GM12865 (cell line): Measurements from ENCODE around the gene NFATC2IP.
A peak's percentile ranks its signal among the peaks of the same experiment; 100 is the strongest.

ENCODE experiments used
- DNase-seq: peaks from one replicate; pipeline ENCODE4 v3.0.0; 2010; ENCODE audit warnings: low read depth
- H3K4me3 ChIP-seq: 2 replicates; pipeline ENCODE4 v1.5.1; 2011; ENCODE audit warnings: mild to moderate bottlenecking, low read depth, low read length, control low read depth
- TF ChIP-seq, protein P1 (sequence below): IDR thresholded peaks from 2 replicates; pipeline ENCODE4 v1.5.1; 2011; ENCODE audit warnings: low read length, control low read depth, low read depth, inconsistent platforms; ENCODE audit not compliant: insufficient read depth; ENCODE audit errors: missing control alignments

NFATC2IP gene

DNA sequence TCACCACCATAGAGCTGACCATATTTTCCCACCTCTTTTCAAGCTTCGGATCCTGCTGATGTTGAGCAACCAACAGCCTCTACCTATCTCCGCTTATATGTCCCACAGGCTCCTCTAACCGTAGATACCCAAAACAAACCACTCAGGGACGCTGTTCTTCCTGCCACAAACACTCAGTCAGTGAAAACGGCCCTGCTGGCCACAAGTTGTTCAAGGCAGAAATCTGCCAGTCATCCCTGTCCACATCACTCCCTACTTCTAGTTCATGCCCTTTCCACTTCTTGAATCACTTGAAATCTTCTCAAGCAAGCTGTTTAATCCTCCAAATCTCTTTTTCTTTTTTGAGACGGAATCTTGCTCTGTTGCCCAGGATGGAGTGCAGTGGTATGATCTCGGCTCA, 33.6 kb upstream of the NFATC2IP start:
- H3K4me3 ChIP-seq: no peak overlapping the region
- TF ChIP-seq, protein P1, sequence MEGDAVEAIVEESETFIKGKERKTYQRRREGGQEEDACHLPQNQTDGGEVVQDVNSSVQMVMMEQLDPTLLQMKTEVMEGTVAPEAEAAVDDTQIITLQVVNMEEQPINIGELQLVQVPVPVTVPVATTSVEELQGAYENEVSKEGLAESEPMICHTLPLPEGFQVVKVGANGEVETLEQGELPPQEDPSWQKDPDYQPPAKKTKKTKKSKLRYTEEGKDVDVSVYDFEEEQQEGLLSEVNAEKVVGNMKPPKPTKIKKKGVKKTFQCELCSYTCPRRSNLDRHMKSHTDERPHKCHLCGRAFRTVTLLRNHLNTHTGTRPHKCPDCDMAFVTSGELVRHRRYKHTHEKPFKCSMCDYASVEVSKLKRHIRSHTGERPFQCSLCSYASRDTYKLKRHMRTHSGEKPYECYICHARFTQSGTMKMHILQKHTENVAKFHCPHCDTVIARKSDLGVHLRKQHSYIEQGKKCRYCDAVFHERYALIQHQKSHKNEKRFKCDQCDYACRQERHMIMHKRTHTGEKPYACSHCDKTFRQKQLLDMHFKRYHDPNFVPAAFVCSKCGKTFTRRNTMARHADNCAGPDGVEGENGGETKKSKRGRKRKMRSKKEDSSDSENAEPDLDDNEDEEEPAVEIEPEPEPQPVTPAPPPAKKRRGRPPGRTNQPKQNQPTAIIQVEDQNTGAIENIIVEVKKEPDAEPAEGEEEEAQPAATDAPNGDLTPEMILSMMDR: no peak
- no peak for DNase-seq

DNA sequence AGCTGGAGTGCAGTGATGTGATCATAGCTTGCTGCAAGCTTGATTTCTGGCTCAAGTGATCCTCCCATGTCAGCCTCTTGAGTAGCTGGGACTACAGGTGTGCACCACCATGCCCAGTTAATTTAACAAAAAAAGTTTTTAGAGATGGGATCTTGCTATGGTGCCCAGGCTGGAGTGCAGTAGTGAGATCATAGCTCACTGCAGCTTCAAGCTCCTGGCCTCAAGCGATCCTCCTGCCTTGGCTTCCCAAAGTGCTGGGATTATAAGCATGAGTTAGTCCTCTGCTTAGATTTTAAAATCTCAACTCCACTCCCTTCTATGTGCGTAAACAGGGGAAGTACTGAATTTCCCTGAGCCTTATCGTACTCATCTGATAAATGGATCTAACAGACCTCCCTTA, 32.0 kb upstream of the NFATC2IP start:
- H3K4me3 ChIP-seq: no peak overlapping the region
- TF ChIP-seq, protein P1: no peak
- DNase-seq: no peak

DNA sequence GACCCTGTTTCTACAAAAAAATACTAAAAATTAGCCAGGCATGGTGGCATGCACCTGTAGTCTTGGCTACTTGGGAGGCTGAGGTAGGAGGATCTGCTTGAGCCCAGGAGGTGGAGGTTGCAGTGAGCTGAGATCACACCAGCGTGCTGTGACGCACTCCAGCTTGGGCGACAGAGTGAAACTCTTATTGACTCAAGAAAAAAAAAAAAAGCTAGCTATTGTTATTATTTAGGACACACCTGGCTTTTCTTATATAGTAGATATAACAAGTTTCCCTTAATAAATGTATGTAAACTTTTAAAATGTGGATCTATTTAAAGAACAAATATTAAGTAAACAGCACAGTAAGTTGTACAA, 27.5 kb upstream of the NFATC2IP start:
- no peak for DNase-seq
- TF ChIP-seq, protein P1: no peak
- H3K4me3 ChIP-seq: peak overlapping the region; percentile 44

DNA sequence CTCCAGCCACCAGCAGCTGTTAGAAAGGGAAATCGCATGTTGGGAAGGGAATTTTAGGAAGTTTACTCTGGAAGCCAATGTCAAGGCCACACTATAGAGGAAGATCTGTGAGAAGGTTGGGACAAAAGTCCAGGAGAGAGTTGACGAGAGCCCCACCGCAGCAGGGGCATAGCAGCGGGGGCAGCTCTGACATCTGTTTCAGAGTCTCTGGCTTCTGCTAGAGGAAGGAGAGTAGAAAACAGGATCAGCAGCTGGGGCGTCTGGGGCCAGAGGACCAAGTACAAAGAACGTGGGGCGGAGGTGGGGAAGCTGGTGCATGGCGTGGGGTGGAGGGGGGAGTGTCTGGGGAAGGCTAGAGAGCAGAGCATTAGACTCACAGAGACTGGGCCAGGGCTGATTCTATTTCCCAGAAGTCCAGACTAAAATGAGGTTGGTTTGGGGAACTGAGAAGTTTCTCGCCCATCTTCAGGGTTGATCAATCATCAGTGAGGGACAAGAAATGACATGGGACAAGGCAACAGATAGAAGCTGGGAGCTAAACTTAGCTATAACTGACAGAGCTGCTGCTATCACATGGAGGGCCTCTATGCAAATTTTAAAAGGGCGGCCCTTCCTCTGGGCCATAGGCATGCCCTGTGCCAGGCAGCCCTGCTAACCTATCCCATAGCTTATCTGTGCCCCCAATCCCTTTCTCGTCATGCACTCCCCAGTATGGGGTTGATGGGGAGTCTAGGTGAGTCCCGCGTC, 26.9 kb upstream of the NFATC2IP start:
- peak; percentile 88 for DNase-seq
- TF ChIP-seq, protein P1: no peak
- peak overlapping the region; percentile 85 for H3K4me3 ChIP-seq

DNA sequence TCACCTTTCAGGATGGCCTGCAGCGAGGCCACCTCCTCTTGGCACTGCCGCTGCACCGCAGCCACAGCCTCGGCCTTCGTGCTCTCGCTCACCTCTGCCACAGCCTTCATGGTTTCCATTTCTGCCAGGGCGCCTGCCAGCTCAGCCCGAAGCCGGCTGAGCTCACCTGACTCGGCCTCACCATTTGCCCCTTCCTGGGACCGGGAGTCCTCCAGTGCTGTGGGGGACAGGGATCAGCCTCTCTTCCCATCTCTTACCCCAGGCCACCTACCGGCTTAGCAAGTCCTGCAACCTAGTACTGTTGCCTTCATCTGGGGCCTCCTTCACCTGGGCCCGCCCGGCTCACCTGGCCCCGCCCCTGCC, 26.4 kb upstream of the NFATC2IP start:
- DNase-seq: no peak

DNA sequence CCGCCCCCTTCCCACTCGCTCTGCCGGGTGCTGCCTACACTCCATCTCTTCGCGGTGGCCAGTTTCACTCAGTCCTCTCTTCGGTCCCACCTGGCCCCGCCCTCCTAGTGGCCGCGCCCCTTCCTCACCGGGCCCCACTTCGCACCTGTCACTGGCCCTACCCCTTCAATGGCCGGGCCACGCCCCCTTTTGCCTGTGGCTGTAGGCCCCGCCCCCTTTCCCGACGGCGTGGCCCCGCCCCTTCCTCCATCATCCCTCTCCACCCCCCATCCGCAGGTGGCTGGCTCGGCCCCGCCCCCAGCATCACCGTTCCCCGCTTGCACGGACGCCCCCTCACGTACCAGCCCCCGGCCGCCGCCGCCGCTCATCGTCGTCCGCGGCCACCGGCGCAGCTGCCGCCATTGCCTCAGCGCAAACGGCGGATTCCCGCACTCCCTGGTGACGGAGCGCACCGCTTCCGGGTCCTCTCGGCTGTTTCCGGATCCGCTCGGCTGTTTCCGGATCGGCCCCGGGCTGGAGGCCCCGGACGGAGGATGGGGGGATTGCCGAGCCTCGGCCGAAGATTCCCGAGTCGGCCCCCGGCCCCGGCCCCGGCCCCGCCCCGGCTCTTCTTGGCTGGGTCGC, 25.9 kb upstream of the NFATC2IP start, which contains the start of gene RABEP2:
RABEP2 (minus strand) TSS at position 477 of the 624 bp plus-strand sequence; CDS start at position 402, 75 bp downstream.
- TF ChIP-seq, protein P1: no peak
- DNase-seq: peak; percentile 96
- peak within 1 kb of the TSS; percentile 85 for H3K4me3 ChIP-seq

More for the DNA sequence above, 26.4 kb upstream of the NFATC2IP start:
- peak overlapping the region; percentile 85 for H3K4me3 ChIP-seq
- TF ChIP-seq, protein P1: no peak
